Smooth muscle cell (in vitro differentiated cells): Measurements from ENCODE around the gene BRCA2. TPM values are rescaled to one million over a fixed set of nuclear protein-coding genes. Genes with fewer than 3 reads are reported as not detected.

Experiments
- DNase-seq: peaks from one replicate; lab custom pipeline; 2025; ENCODE audit not compliant: unreplicated experiment; lab: John Stamatoyannopoulos, UW
- H2AFZ ChIP-seq: fragments of 200-600 bp; sonication (generic); 2 replicates; pipeline ENCODE4 v1.6.0; 2016; ENCODE audit warnings: antibody characterized with exemption, low read depth, mild to moderate bottlenecking
- H3F3A ChIP-seq: fragments of 200-600 bp; sonication (generic); 2 replicates; pipeline ENCODE4 v1.6.0; 2017; ENCODE audit warnings: antibody characterized with exemption, low read depth
- H3K27ac ChIP-seq: fragments of 200-600 bp; sonication (generic); 2 replicates; pipeline ENCODE4 v1.5.1; 2016; ENCODE audit warnings: low read depth, mild to moderate bottlenecking
- H3K27me3 ChIP-seq: fragments of 200-600 bp; sonication (generic); 2 replicates; pipeline ENCODE4 v1.6.1; 2016; ENCODE audit warnings: low read depth, mild to moderate bottlenecking
- H3K36me3 ChIP-seq: fragments of 200-600 bp; sonication (generic); 2 replicates; pipeline ENCODE4 v1.5.1; 2016; ENCODE audit warnings: low read depth
- H3K4me1 ChIP-seq: fragments of 200-600 bp; sonication (generic); 2 replicates; pipeline ENCODE4 v1.5.1; 2016; ENCODE audit warnings: low read depth
- H3K4me2 ChIP-seq: fragments of 200-600 bp; sonication (generic); 2 replicates; pipeline ENCODE4 v1.6.0; 2016; ENCODE audit warnings: mild to moderate bottlenecking
- H3K4me3 ChIP-seq: fragments of 200-600 bp; sonication (generic); 2 replicates; pipeline ENCODE4 v1.5.1; 2016; ENCODE audit warnings: mild to moderate bottlenecking
- H3K79me2 ChIP-seq: fragments of 200-600 bp; sonication (generic); 2 replicates; pipeline ENCODE4 v1.6.0; 2016; ENCODE audit warnings: low read depth, mild to moderate bottlenecking
- H3K9ac ChIP-seq: fragments of 200-600 bp; sonication (generic); 2 replicates; pipeline ENCODE4 v1.6.0; 2016; ENCODE audit warnings: low read depth
- H3K9me3 ChIP-seq: fragments of 200-600 bp; sonication (generic); replicated peaks from 2 replicates; pipeline ENCODE4 v1.5.1; 2016; ENCODE audit warnings: low read depth
- H4K20me1 ChIP-seq: fragments of 200-600 bp; sonication (generic); 2 replicates; pipeline ENCODE4 v1.6.0; 2016; ENCODE audit warnings: low read depth
- CTCF ChIP-seq: fragments of 200-600 bp; sonication (generic); IDR thresholded peaks from 2 replicates; pipeline ENCODE4 v1.5.1; 2017; ENCODE audit warnings: borderline replicate concordance, mild to moderate bottlenecking, antibody characterized with exemption; ENCODE audit not compliant: insufficient read depth, poor library complexity, severe bottlenecking
- WGBS: methylation state at CpG from one replicate; pipeline ENCODE4 v1.1.7; 2016; ENCODE audit warnings: low lambda C conversion rate; 5-methylcytosine and 5-hydroxymethylcytosine counted together
- polyA plus RNA-seq: library from polyadenylated mRNA; unstranded; fragments of >200 nt; fragmentation: Nextera tagmentation; extraction: Ambion mirVana; gene quantifications from 2 replicates; pipeline ENCODE4 v1.2.1, GENCODE V29; 2016
- small RNA-seq: library from RNA; depleted of rRNA; stranded (forward); fragments of <200 nt; gene quantifications from one replicate; pipeline ENCODE3, GENCODE V24; 2014
- total RNA-seq: library from RNA; depleted of rRNA; stranded (reverse); fragments of >200 nt; gene quantifications from 2 replicates; pipeline ENCODE4 v1.2.3, GENCODE V29; 2014

BRCA2 gene
- total and polyA plus RNA-seq, 2 experiments from 2014 or later = 1.7 to 4.4 TPM

GRCh38 chr13:32446773-32447465, 131.6 kb downstream of the BRCA2 start:
- H2AFZ ChIP-seq = no peak overlapping the region
- H3K27me3 ChIP-seq = no peaks in the 10 kb centered on the region
- TF ChIP-seq CTCF = no peak

GRCh38 chr13:32447894-32448623, 132.8 kb downstream of the BRCA2 start:
- H3K27me3 ChIP-seq = no peaks in the 10 kb centered on the region
- no peaks in the 10 kb centered on the region for H3K79me2 ChIP-seq
- H3K4me2 ChIP-seq = no peak overlapping the region
- no peak overlapping the region for H2AFZ ChIP-seq
- peaks cover 14% of the 10 kb centered on the region for H3K4me1 ChIP-seq
- no peaks in the 10 kb centered on the region for H3K9me3 ChIP-seq
- no peaks in the 10 kb centered on the region for H3K36me3 ChIP-seq
- no peak for DNase-seq
- H3K27ac ChIP-seq = no peak overlapping the region
- no peak for TF ChIP-seq CTCF
- no peak overlapping the region for H3K9ac ChIP-seq
- H3K4me3 ChIP-seq = no peak overlapping the region
- no peaks in the 10 kb centered on the region for H4K20me1 ChIP-seq
- no peaks in the 10 kb centered on the region for H3F3A ChIP-seq

More at GRCh38 chr13:32446773-32447465, 131.6 kb downstream of the BRCA2 start:
- Histone ChIP-seq H4K20me1 (no peaks in the 10 kb centered on the region), H3K36me3 (no peaks in the 10 kb centered on the region), H3K27ac (no peak overlapping the region), H3K79me2 (no peaks in the 10 kb centered on the region), H3K4me3 (no peak overlapping the region), H3K4me2 (no peak overlapping the region), H3K4me1 (peaks cover 14% of the 10 kb centered on the region), H3K9ac (no peak overlapping the region), H3F3A (no peaks in the 10 kb centered on the region), H3K9me3 (no peaks in the 10 kb centered on the region)
- 90% methylated on average over 2 of the region's 2 CpGs for WGBS
- DNase-seq = no peak

GRCh38 chr13:32448972-32449371, 133.7 kb downstream of the BRCA2 start:
- Histone ChIP-seq H3K4me3 (no peak overlapping the region), H3K27me3 (no peaks in the 10 kb centered on the region), H3F3A (no peaks in the 10 kb centered on the region), H2AFZ (no peak overlapping the region), H3K79me2 (no peaks in the 10 kb centered on the region), H3K4me1 (peaks cover 14% of the 10 kb centered on the region), H4K20me1 (no peaks in the 10 kb centered on the region), H3K36me3 (no peaks in the 10 kb centered on the region), H3K27ac (no peak overlapping the region), H3K9me3 (no peaks in the 10 kb centered on the region), H3K4me2 (no peak overlapping the region), H3K9ac (no peak overlapping the region)
- no peak for DNase-seq
- WGBS = 97% methylated on average over 1 of the region's 1 CpG
- no peak for TF ChIP-seq CTCF

Small RNAs within 50 kb of the gene (small RNA-seq; reads per million reads assigned to genes)
- not detected for gene RF00190

Other genes with a start within 250 kb of the BRCA2 start
- gene ZAR1L, start 145 bp upstream of the BRCA2 start, total RNA-seq = not detected in 2 replicates
- 0.26 TPM in 1 of 2 replicates, not detected in the other for gene ZAR1L, start 145 bp upstream of the BRCA2 start, polyA plus RNA-seq
- gene N4BP2L1, start 112.6 kb downstream of the BRCA2 start, total RNA-seq = 0.99 and 1.4 TPM in 2 replicates
- 0.64 and 1.6 TPM in 2 replicates for gene N4BP2L1, start 112.6 kb downstream of the BRCA2 start, polyA plus RNA-seq
- gene N4BP2L2, start 223.3 kb downstream of the BRCA2 start, total RNA-seq = 96.0 and 110 TPM in 2 replicates
- gene N4BP2L2, start 223.3 kb downstream of the BRCA2 start, polyA plus RNA-seq = 51.3 and 72.1 TPM in 2 replicates